Erythroblast (primary cell): ENCODE results near the gene OSBPL5.

ENCODE experiments used
- DNase-seq, 2 experiments: peaks; one replicate each; lab custom pipeline; 2025; lab: John Stamatoyannopoulos, UW
- GATA1 ChIP-seq: IDR thresholded peaks from 2 replicates; pipeline ENCODE4 v1.6.1; 2011; ENCODE audit warnings: low read depth, mild to moderate bottlenecking, control low read depth, low read length, moderate library complexity
- POLR2A ChIP-seq: IDR thresholded peaks from 2 replicates; pipeline ENCODE4 v1.6.1; 2011; ENCODE audit warnings: mild to moderate bottlenecking, low read length

Gene OSBPL5

GRCh38 chr11:3060436-3061025, 104.6 kb downstream of the OSBPL5 start:
- no peak for TF ChIP-seq POLR2A
- no peak for TF ChIP-seq GATA1
- no peak for DNase-seq

- TF ChIP-seq POLR2A, result no peak
- TF ChIP-seq GATA1, result no peak
- peak; percentile 57 to 75 for DNase-seq
These were observed 106.1 kb downstream of the OSBPL5 start for GRCh38 chr11:3058753-3059664.

GRCh38 chr11:3057069-3057963, 107.8 kb downstream of the OSBPL5 start, which contains the start of gene CARS1:
TSS of gene CARS1 (minus strand) at chr11:3057423. CDS start at chr11:3057367, 56 bp downstream.
- DNase-seq, result peak; percentile 94 to 96
- TF ChIP-seq GATA1 (no peak), POLR2A (peak; percentile 76)

GRCh38 chr11:3056296-3057068, 108.6 kb downstream of the OSBPL5 start:
- peak; percentile 32 to 46 for DNase-seq
- TF ChIP-seq GATA1, result no peak
- TF ChIP-seq POLR2A, result no peak

GRCh38 chr11:3055891-3056290, 109.2 kb downstream of the OSBPL5 start:
- DNase-seq, result peak in 1 of 2 experiments; percentile 22
- TF ChIP-seq GATA1 (no peak), POLR2A (no peak)

DNA sequence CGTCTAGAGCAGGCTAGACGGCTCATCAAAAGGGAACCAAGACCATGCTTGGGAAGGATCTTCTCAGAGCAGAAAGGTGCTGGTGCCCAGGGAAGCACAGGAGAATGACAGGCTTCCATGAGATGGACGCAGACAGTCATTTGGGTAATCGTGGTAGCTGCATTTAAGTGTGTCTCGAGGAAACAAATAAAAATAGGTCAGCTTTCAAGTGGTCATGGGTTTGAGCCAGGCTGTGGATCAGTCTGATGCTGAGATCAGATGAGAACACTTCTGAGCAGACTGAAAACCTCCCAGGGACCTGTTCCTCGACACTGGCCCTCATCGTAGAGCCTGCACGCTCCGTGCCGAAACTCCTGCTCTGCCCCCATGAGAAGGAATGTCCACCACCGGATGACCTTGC, 112.5 kb downstream of the OSBPL5 start:
- TF ChIP-seq POLR2A (no peak), GATA1 (no peak)
- DNase-seq, result no peak

GRCh38 chr11:3052109-3052479, 113.0 kb downstream of the OSBPL5 start:
- TF ChIP-seq GATA1, result no peak
- TF ChIP-seq POLR2A, result no peak
- no peak for DNase-seq

GRCh38 chr11:3051196-3052108, 113.7 kb downstream of the OSBPL5 start:
- no peak for DNase-seq
- TF ChIP-seq GATA1, result no peak
- TF ChIP-seq POLR2A, result no peak

DNA sequence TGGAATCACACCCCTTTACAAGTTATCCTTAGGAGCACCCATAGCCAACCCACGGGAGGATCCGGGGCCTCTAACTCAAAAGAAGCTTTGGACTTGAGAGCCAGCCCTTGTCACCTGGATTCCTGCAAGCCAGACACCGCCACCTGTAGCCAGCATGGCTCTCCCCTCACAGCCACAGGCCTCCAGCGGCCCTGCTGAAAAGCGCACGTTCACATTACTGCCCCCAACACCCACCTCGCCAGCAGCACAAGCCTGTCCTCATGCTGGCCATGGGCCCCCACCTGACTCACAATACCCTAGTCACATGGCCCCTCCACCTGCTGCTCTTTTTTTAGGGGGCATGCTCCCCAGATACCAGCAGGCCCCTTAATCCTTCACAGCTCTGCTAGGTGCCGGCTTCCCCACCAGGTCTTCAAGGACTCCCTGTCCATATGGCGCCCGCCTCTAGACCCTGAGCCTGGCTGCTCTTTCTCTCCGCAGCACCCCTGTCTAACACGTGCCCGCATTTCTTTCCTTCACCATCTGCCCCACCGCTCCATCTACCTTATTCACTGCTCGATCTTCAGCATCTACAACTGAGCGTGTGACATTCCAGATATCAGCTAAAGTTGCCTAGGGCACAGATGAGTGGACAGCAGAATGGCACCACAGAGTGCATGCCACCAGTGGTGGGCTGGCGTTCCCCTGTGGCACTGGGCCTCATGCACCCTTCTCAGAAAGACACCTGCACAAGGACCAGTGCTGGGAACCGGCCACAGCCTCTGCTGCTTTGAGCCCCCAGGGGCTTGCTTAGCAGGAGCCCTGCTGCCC, 114.5 kb downstream of the OSBPL5 start:
- DNase-seq, result no peak
- TF ChIP-seq POLR2A (no peak), GATA1 (no peak)

GRCh38 chr11:3049430-3050243, 115.5 kb downstream of the OSBPL5 start:
- no peak for DNase-seq
- TF ChIP-seq GATA1, result no peak
- no peak for TF ChIP-seq POLR2A
